Subcutaneous abdominal adipose tissue (tissue), 5 donors: Measurements from ENCODE around the gene PPP1R3F.
"Not testable (repeated sequence)": the region's sequence is repeated elsewhere in the genome, so short reads cannot be mapped to it uniquely, and the experiment has no call there.

Experiments used
- H3K27ac ChIP-seq: one replicate; pipeline ENCODE4 v1.7.0; 2013; ENCODE audit warnings: low read depth, mild to moderate bottlenecking, inconsistent platforms, low read length, moderate library complexity
- H3K27me3 ChIP-seq, 5 donors: one replicate each; pipeline ENCODE4 v1.7.0; 2013; ENCODE audit warnings: low read length in 5 of 5, inconsistent platforms in 1 of 5; ENCODE audit not compliant: control insufficient read depth in 5 of 5, insufficient read depth in 4 of 5
- H3K36me3 ChIP-seq, 5 donors: one replicate each; pipeline ENCODE4 v1.7.0; 2013; ENCODE audit warnings: low read length in 5 of 5; ENCODE audit not compliant: control insufficient read depth in 5 of 5, insufficient read depth in 5 of 5
- H3K4me1 ChIP-seq, 5 donors: one replicate each; pipeline ENCODE4 v1.7.0; 2013; ENCODE audit warnings: low read length in 5 of 5, mild to moderate bottlenecking in 3 of 5, moderate library complexity in 1 of 5; ENCODE audit not compliant: control insufficient read depth in 5 of 5, insufficient read depth in 5 of 5
- H3K4me3 ChIP-seq, 5 donors: one replicate each; pipeline ENCODE4 v1.7.0; 2013; ENCODE audit warnings: low read length in 5 of 5, low read depth in 1 of 5
- H3K9ac ChIP-seq, 5 donors: one replicate each; pipeline ENCODE4 v1.7.0; 2013; ENCODE audit warnings: low read length in 5 of 5, mild to moderate bottlenecking in 4 of 5, moderate library complexity in 3 of 5
- H3K9me3 ChIP-seq, 5 donors: one replicate each; pipeline ENCODE4 v1.7.0; 2013; ENCODE audit warnings: low read length in 5 of 5; ENCODE audit not compliant: control insufficient read depth in 5 of 5
- donor health status: healthy.
- donor health status: healthy.
- donor health status: healthy.
- donor health status: healthy.
- donor health status: healthy.

The PPP1R3F gene

GRCh38 chrX:49330421-49330820 is 60.8 kb downstream of the PPP1R3F start:
- H3K9me3 ChIP-seq, H3K27ac ChIP-seq, H3K4me3 ChIP-seq, H3K4me1 ChIP-seq, H3K27me3 ChIP-seq, H3K36me3 ChIP-seq, H3K9ac ChIP-seq: not testable (repeated sequence)

- H3K4me1 ChIP-seq, H3K27ac ChIP-seq, H3K4me3 ChIP-seq, H3K9me3 ChIP-seq, H3K27me3 ChIP-seq, H3K9ac ChIP-seq, H3K36me3 ChIP-seq: not testable (repeated sequence)
These were observed 61.7 kb downstream of the PPP1R3F start, which contains the start of gene GAGE13 for GRCh38 chrX:49331282-49331681. GAGE13 (plus strand) TSS chrX:49331582; CDS start chrX:49332738, 1,156 bp downstream.

- not testable (repeated sequence) for H3K36me3 ChIP-seq, H3K9me3 ChIP-seq, H3K27ac ChIP-seq, H3K4me1 ChIP-seq, H3K27me3 ChIP-seq, H3K4me3 ChIP-seq, H3K9ac ChIP-seq
These were observed 62.2 kb downstream of the PPP1R3F start for GRCh38 chrX:49331841-49332240.
